ENCODE measurements around the gene MALRD1.

Gene MALRD1

DNA sequence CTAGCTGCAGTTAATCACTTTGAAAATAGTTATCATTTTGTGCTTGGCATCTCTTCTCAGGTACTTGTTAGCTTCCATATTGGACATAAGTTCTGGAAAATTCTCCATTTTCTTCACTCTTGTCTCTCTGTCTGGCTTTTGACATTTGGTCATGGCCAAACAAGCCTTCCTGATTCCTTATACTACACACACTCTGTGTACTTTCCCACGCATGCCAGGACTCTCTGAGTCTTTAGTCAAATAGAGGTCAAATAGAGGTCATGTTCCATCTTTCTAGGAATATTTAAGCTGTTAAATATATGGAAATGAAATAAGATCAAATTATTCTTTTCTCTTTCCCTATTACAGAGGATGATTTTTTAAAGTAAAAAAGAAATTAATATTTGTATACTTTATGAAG is 532.1 kb downstream of the MALRD1 start:
- no peak for DNase-seq

- DNase-seq, result no peak
These were observed 540.0 kb downstream of the MALRD1 start for GRCh38 chr10:19588608-19589007.

- no peak for DNase-seq
These were observed 543.7 kb downstream of the MALRD1 start for GRCh38 chr10:19592276-19592675.

GRCh38 chr10:19595212-19595845 is 546.7 kb downstream of the MALRD1 start:
- DNase-seq, result no peak

DNA sequence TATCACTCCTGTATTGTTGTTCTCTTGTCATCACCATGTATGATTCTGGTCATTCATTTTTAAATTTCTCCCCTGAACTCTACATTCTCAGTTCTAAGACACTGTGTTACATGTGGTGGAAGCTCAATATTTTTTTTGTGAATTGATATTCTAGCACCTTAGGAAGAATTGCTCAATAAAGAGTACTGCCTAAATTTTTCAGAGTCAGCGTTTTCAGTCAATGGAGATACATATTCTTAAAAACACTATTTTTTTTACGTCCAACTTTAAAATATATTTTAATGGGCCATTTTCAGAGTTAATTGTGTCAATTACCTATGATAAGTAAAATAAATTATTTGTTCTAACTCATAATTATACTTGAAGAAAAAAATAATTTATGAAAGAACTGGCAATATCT is 557.2 kb downstream of the MALRD1 start:
- DNase-seq, result no peak

GRCh38 chr10:19606968-19607367 is 558.4 kb downstream of the MALRD1 start:
- DNase-seq, result no peak

DNA sequence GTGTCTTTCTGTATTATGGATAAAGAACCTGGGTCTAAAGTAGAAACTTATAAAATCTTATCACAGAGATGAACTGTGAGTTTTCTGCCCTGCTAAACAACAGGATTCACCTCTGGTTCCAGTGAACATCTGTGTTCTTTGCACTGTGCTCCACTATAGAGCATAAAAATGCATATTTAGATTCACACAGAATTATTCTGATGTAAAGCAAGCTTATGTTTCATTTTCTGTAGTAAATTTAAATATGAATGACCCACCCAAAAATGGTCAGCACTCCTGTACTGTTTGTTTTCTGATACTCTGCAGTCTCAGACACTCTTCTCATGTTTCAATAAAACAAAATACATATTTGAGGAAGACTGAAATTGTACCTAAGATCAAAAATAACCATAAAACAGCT is 563.2 kb downstream of the MALRD1 start:
- no peak for DNase-seq

GRCh38 chr10:19616966-19617365 is 568.4 kb downstream of the MALRD1 start:
- DNase-seq, result no peak

DNA sequence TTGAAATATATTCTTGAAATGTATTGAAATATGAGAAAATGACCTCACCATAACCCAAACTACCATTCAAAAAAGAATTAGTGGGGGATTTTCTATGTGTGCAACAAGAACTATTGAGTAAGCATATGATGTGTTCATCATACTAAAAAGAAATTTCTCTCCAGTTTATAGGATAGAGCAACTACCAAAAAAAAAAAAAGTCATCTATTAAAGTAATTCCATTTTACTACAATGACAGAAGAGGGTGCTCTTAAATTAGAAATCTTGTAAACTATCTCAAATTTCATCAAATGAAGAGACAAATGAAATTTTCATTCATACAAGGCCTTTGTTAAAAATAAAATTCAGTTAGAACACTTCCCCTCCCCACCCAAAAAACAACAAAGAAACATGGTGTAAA is 572.2 kb downstream of the MALRD1 start:
- no peak for DNase-seq

DNA sequence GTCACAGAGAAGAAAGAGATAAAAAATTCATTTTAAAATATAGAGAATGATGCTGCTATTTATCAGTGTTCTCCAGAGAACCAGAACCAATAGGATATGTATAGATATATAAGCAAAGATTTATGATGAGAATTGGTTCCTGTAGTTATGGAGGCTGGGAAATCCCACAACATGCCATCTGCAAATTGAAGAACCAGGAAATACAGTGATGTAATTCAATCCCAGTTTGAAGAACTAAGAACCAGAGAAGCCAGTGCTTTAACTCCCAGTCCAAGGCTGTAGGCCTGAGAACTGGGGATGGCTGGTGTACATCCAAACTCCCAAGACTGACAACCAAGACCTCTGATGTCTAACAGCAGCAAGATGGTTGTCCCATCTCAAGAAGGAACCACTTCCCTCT is 574.7 kb downstream of the MALRD1 start:
- no peak for DNase-seq

DNA sequence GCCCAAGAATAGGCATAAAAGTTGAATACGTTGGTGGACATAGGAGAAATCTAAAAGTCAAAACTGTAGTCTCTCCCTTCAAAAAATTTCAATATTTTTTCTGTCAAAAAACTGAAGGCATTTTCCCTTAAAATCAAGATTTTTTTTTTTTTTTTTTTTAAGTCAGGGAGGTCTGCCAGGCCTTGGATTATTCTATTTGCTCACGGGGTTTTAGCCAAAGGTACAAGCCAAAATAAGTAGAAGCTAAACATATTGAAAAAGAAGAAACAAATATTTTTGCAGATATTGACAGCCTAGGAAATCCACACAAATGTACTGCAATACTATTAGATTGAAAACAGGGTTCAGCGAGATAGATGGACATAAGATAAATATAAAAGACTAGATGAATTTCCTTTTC is 577.6 kb downstream of the MALRD1 start:
- DNase-seq, result no peak

GRCh38 chr10:19628767-19629560 is 580.4 kb downstream of the MALRD1 start:
- no peak for DNase-seq

GRCh38 chr10:19629567-19629966 is 581.0 kb downstream of the MALRD1 start:
- DNase-seq, result no peak

GRCh38 chr10:19634163-19634562 is 585.6 kb downstream of the MALRD1 start:
- DNase-seq, result no peak

GRCh38 chr10:19638182-19638895 is 589.7 kb downstream of the MALRD1 start:
- no peak for DNase-seq

DNA sequence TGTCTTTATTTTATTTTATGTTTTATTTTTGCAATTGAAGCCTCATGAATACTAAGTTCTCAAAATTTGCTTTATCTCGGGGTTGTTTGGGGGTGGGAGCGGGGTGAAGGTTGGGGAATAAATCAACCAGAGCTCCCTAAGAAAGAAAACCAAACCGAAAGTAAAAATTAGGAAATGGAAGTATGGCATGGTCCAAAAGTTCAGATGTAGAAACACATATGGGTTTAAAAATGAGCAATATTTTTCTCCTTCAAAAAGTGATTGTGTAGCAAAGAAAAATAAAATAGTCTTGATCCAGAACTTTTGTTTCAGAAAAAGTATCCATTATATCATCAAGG is 590.3 kb downstream of the MALRD1 start:
- no peak for DNase-seq

GRCh38 chr10:19640566-19641263 is 592.1 kb downstream of the MALRD1 start:
- DNase-seq, result no peak

DNA sequence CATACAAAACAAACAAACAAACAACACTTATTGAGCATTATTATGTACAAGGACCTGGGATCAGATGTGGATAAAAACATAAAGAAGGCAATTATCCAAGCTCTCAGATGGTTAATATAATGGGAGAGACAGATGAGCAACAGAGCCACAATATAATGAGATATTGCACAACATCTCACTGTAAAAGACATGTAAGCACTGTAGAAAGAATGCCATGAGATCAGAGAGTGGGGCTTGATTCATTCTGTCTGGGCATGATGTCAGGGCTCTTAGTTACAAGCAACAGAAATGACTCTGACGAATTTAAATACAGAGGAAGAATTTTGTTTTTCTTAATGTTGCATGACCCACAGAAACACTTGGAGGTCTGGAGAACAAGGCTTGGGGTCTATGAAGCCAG is 602.9 kb downstream of the MALRD1 start:
- DNase-seq, result no peak

- DNase-seq, result no peak
These were observed 604.1 kb downstream of the MALRD1 start for GRCh38 chr10:19652750-19653149.

- DNase-seq, result no peak
These were observed 605.3 kb downstream of the MALRD1 start for GRCh38 chr10:19653931-19654330.

DNA sequence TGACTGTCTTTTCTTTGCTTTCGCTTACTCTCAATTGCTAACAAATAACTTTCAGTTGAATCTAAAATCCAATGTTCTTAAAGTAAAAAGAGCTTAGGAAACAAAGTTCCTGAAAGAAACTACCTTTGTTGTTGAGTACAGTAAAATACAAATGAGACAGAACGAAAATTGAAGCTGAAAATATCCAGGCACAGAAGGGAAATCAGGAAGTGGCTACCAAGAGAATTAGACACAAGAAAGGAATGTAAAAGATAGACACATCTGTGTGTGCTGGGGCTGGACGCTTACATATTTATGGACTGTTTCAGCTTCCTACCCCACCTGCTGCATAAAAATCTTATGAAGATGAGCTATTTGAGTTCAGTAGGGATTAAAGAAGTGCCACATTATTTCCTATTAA is 606.0 kb downstream of the MALRD1 start:
- no peak for DNase-seq

DNA sequence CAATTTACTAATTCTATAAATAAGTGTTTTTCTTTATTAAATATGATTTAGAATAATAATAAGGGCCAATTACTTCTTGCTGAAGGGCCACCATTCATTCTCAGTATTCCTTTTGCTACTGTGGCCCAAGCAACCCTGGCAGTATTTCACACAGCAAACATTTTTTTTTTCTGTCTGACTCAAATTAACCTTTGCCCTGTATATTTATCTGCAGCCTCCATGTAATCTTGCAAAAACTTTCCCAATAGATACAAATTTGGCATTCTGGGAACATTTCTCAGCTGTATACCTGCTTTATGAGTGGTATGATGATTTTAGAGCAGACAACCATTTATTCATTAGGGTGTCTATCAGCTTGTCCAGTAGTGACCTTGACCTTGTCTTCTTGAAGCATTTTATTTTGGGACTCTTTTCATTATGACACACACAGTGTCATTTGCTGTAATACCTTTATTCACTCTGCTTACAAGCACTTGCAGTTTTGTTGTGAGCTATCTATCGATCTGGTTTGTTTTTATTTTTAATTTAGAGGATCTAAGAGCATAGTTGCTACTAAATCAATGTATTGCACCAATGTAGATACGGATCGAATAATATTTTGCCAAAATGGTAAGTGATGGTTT is 607.9 kb downstream of the MALRD1 start:
- no peak for DNase-seq

DNA sequence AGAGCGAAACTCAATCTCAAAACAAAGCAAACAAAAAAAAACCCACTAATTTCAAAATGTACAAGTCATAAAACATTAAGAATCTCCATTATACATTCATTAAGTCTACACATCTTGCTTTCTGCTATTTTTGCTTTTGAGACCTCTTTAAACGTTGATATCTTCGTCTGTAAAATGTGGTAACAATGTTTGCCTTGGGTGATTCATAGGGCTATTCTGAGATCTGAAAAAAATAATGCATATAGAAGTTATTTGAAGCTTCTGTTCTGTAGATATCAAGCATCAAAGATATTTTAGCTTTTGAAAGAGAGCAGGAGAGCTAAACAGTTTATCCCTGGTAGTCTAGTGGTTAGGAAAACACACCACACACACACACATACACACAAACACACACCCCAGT is 609.5 kb downstream of the MALRD1 start:
- no peak for DNase-seq
